ENCODE measurements around the gene PRXL2A.

GRCh38 chr10:80462981-80463741, 54.8 kb downstream of the PRXL2A start:
- TF ChIP-seq POLR2A (IDR thresholded peaks at IDR 0.05; ENCODE audit: low read depth, low read length) (no peak), POLR2AphosphoS5 (IDR thresholded peaks at IDR 0.05; ENCODE audit: low read depth, low read length) (no peak), TAF1 (IDR thresholded peaks at IDR 0.05; ENCODE audit: borderline replicate concordance, low read depth, low read length) (no peak)
